CD4-positive, alpha-beta T cell treated with Interleukin-21 for 1 hour (primary cell): Measurements from ENCODE around the gene PCAT6.

Source experiments
- DNase-seq: peaks from one replicate; pipeline ENCODE4 v3.0.0-alpha.2; 2020

Gene PCAT6

GRCh38 chr1:202852163-202852904 is 41.6 kb downstream of the PCAT6 start:
- DNase-seq = peak; percentile 43

GRCh38 chr1:202854787-202855186 is 44.0 kb downstream of the PCAT6 start:
- DNase-seq = no peak

GRCh38 chr1:202856014-202856413 is 45.3 kb downstream of the PCAT6 start:
- no peak for DNase-seq

- DNase-seq = no peak
These were observed 46.4 kb downstream of the PCAT6 start for GRCh38 chr1:202857136-202857610.

GRCh38 chr1:202858331-202858730 is 47.6 kb downstream of the PCAT6 start:
- DNase-seq = no peak

GRCh38 chr1:202858789-202859414 is 48.1 kb downstream of the PCAT6 start:
- no peak for DNase-seq

DNA sequence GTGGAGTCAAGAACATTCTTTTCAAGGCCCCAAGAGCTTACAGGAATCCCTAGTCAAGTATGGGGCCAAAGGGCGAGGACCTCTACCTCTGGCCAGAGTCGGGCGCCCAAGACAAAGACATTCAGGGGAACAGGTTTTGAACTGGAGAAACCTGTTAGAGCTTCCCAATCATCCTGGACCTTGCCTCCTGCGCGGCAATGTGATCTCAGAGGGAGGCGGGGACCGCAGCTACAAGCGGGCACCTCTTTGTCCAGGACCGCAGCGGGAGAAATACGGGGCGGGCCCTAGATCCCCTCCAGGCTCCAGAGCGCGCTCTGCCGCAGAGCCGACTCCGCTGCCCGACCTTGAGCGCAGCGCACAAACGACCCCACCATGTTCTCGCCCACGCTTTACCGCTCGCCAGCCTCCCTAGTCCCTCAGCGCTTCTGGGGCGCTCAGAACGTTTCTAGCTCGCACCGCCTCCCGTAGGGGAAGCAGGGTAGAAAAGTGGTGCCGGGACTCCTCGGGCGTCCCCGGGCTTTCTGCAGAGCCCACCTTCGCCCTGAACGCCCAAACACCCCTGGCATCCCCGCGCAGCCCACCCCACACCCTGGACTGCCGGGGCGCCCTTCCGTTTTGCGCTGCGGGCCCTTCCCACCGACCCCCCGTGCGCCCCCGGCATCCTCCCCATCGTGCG is 50.1 kb downstream of the PCAT6 start:
- DNase-seq = peak; percentile 13
